Caki2 (cell line): ENCODE results near the gene RANGAP1. TPM values are rescaled to one million over a fixed set of nuclear protein-coding genes. Genes with fewer than 3 reads are reported as not detected.
"Not testable (repeated sequence)": the region's sequence is repeated elsewhere in the genome, so short reads cannot be mapped to it uniquely, and the experiment has no call there.

Experiments used
- DNase-seq: peaks from one replicate; pipeline ENCODE4 v3.0.0-alpha.2; 2015; ENCODE audit warnings: low read depth
- in situ Hi-C: cut with HindIII; loops from 2 replicates; pipeline ENCODE4 v1.10.0; 2016; ENCODE audit warnings: low sequenced_read_pairs, low pct_unique_long_range_greater_than_20kb, mixed read lengths
- total RNA-seq: library from RNA; depleted of rRNA; stranded (reverse); fragments of >200 nt; shearing (Covaris generic); gene quantifications from 2 replicates; pipeline ENCODE4 v1.2.3, GENCODE V29; 2014; ENCODE audit warnings: low replicate concordance

The RANGAP1 gene
- total RNA-seq, 1 experiment from 2014 or later: 208 TPM

DNA sequence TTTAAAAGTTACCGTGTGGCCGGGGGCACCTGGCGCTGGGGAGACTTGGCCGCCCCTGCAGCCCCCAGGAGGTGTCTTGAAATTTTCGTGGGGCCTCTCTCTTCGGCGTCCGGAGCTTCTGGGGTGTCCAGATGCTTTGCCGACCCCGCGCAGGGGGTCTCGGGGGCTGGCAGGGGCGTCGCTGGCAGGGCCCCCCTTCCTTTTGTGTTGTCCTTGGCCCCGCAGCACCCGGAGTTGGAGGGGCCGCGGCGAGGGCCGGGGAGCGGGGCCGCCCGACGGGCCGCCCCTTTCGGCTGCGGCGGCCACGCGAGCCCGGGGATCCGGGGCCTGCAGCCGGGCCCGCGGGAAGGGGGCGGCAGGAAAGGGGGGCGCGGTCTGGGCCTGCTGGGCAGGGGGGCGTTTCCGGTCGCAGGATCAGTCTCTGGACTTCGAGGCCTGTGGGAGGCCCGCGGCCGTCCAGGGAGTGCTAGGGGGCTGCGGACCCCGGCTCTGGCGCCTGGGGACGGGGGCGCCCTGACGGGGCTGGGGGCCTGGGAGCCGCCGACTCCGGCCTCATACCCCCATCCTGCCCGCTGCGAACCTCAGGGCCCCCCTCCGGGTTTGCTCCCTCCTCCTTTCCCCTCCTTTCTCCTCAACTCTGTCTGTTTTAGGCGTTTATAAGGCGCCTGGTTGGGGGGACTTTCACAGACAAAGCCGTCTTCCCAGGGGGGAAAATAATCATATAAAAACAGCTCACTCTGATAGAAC lies 16.2 kb upstream of the RANGAP1 start:
- in situ Hi-C loops: no loop called here
- no peak for DNase-seq

DNA sequence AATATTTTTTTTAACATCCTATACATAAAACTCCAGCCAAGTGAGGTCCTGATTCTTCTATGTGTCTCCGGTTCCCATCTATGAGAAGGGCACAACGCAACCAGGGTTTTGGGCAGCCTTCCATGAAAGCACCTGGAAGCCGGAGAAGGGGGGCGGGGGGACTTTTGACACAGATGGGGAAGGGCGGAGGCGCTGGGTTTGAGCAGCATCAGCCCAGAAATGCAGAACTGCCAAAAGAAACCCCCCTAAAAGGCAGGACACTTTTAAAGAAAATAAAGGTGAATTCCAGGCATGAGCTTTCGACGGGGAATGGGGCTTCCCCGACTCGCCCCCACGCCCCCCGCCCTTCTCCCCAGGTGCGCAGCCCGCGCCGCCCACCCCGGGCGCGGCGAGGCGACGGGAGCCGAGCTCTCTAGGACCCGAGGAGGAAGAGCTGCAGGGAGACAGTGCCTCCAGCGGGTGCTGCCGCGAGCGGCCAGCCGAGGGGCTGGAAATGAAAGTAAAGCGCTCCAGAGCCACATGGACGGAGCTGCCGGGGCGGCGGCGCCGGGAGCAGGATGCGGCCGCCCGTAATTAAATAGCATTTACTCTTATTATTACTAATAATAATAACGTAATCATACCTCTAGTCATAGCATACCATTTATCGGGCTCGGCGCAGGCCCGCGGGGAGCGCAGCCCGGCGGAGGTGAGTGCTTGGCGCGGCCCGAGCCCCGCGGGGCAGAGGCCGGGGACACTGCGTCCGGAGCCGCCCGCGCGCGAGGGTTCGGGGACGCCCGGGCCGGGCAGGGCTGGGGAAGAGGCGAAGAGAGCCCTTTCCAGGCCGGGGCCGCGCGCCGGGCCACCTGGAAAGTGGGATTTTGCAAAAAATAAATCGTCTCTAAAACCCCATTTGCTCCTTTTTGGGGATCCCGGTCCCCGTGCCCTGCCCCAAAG lies 15.4 kb upstream of the RANGAP1 start, which contains the start of gene ZC3H7B:
ZC3H7B (plus strand) TSS at position 441 of the 936 bp plus-strand sequence. CDS start 19,136 bp downstream, outside the sequence.
- DNase-seq: peak; percentile 64
- in situ Hi-C loops: no loop called here

DNA sequence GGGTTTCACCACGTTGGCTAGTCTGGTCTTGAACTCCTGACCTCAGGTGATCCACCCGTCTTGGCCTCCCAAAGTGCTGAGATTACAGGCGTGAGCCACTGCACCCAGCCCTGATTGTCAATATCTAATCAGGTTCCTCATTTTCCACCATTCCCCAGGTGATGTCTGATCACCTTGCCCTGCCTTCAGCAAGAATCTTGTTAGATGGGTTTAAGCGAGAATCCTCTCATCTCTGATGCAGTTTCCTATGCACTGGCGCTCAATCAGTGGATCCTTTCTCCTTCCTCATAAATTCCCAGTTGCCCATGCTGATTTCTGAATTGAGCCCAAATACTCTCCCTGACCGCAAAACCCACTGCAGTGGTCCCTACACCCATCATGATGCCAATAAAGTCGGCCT lies 14.7 kb upstream of the RANGAP1 start:
- in situ Hi-C loops: no loop called here
- DNase-seq: no peak

DNA sequence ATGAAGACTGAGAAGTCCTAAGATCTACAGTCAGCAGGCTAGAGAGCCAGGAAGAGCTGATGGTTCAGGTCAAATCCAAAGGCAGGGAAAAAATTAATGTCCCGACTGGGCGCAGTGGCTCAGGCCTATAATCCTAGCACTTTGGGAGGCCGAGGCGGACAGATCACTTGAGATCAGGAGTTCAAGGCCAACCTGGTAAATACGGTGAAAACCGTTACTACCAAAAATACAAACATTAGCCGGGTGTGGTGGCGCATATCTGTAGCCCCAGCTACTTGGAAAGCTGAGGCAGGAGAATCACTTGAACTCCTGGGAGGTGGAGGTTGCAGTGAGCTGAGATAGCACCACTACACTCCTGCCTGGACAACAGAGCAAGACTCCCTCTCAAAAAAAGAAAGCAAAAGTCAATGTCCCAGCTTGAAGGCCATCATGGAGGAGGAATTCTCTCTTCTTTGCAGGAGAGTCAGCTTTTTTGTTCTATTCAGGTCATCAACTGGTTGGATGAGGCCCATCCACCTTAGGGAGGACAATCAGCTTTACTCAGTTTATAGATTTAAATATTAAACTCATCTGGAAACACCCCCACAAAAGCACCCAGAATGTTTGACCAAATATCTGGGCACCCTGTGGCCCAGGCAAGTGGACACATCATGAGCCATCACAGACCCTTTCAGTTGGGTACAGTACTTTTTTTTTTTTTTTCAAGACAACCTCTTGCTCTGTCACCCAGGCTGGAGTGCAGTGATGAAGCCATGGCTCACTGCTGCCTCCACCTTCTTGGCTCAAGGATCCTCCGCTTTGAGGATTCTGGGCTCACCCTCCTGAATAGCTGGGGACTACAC lies 11.1 kb upstream of the RANGAP1 start:
- in situ Hi-C loops: no loop called here

DNA sequence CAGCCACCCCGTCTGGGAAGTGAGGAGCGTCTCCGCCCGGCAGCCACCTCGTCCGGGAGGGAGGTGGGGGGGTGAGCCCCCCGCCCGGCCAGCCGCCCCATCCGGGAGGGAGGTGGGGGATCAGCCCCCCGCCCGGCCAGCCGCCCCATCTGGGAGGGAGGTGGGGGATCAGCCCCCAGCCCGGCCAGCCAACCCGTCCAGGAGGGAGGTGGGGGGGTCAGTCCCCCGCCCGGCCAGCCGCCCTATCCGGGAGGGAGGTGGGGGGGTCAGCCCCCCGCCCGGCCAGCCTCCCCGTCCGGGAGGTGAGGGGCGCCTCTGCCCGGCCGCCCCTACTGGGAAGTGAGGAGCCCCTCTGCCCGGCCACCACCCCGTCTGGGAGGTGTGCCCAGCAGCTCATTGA lies 8.8 kb upstream of the RANGAP1 start:
- in situ Hi-C loops: not testable (repeated sequence)

More for the DNA sequence above, 11.1 kb upstream of the RANGAP1 start:
- no peak for DNase-seq

DNA sequence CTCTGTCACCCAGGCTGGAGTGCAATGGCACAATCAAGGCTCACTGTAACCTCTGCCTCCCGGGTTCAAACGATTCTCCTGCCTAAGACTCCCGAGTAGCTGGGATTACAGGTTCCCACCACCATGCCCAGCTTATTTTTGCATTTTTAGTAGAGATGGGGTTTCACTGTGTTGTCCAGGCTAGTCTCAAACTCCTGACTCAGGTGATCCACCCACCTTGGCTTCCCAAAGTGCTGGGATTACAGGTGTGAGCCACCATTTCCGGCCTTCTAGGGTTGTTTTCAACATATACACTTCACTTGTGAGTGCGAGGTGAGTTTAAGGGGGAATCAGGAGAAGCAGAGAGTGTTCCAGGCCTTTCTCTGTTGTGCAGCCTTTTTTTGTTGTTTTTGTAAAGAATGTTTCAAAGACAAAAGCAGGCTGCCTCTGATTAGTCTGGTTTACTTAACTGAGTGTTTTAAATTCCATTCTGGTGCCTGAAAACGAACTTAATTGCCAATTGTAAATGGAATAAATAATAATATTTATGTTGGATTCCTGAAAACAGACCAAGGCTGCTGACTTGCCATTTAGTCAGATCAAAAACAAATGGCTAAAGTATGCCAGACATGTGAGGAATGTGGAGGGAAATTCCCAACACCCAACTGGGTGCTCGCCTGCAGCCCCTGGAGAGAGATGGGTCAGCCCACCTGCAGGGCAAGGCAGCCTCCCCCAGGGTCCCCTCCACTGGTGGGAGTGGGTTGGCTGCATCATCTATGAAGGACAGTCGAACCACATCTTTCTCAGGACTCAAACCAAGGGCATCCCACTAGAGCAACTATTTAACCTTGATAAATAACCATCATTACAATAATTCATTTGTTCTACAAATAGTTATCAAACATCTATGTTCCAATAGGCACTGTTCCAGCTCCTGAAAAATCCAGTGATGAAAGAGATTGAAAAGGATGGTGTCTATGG lies 4.6 kb upstream of the RANGAP1 start:
- in situ Hi-C loops: no loop called here
- DNase-seq: peak; percentile 91

More for the DNA sequence above, 8.8 kb upstream of the RANGAP1 start:
- not testable (repeated sequence) for DNase-seq

DNA sequence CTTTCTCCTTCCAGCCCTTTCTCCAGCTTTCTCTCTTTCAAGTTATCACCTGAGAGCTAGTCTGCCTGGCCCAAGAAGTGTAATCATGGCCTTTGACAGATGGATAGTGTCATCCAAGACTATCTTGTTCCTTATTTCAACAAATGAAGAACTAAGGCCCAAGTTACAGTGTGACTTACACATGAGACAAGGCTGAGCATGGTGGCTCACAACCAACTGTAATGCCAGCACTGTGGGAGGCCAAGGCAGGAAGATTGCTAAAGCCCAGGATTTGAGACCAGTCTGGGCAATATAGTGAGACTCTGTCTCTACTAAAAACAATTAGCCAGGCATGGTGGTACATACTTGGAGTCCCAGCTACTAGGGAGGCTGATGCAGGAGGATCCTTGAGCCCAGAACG lies 3.7 kb upstream of the RANGAP1 start:
- in situ Hi-C loops: no loop called here
- DNase-seq: no peak

DNA sequence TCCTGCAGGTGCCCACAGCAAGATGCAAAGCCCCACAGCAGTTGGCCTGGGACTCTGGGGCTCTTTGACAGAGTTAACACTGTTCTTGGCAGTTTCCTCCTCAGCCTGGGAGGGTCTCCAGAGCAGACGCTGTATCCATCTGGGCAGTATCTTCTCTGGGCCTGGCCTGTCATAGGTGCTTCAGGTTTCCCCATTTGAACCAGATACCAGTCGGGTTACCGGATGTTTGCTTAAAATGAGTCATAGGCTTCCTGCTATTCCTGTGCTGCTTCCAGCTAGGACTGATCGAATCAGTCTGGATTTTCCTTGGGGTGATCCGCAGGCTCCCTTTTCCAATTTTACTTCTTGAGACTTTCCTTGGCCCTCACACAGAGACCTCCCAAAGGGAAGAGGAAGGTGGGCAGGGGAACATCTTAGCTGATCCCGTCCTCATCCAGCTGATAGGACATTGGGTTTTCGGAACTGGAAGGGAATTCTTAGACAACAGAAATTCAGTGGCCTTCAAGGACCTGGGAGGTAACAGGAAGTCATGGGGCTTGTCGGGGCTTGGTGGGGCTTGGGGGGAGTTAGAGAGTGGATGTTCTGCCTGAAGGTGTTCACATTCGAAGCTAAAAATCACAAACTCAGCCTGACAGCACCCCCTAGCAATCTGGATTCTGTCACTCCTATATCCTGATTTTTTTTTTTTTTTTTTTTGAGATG lies 2.4 kb upstream of the RANGAP1 start:
- in situ Hi-C loops: no loop called here
- peak; percentile 81 for DNase-seq

DNA sequence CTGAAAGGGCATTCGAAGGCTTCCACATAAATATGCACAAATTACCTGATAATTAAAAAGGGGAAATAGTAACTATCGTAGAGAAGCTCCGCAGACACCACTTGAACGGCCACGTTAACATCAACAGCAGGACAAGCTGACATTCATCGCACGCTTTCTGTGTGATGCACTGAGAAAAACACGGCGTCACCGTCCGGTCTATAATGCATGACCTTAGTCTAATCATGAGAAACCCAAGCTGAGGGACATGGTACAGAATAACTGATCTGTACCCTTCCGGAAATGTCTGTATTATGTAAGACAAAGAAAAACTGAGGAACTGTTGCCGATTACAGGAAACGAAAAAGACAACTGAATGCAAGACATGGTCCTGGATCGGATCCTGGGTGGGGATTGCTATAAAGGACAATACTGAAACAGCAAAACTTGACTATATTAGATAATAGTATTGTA lies 678 bp upstream of the RANGAP1 start:
- in situ Hi-C loops: no loop called here
- no peak for DNase-seq

DNA sequence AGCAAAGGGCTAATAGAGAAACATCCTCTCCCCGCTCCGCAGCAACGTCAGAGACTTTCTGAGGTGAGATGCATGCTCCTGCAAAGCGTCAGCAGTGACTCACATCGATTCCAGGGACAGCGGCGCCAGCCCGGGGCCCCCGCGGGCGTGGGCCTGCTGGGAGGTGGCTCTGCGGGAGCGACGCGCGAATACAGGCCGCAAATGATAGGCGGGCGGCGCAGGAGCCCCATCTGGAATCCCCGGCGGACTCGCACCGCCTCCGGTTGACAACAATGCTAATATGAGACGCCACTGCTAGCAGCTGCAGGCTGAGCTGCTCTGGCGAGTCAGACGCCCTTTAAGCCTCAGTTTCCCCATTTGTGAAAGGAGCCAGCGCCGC lies 557 bp downstream of the RANGAP1 start:
- in situ Hi-C loops: no loop called here
- peak; percentile 84 for DNase-seq

DNA sequence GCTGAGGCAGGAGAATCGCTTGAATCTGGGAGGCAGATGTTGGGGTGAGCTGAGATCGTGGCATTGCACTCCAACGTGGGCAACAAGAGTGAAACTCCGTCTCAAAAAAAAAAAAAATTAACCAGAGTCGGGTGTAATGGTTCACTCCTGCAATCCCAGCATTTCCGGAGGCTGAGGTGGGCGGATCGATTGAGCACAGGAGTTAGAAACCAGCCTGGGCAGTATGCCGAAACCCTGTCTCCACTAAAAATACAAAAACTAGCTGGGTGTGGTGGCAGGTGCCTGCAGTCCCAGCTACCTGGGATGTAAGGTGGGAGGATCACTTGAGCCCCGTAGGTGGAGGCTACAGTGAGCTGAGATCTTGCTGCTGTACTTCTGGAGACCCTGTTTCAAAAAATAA lies 1.5 kb downstream of the RANGAP1 start:
- in situ Hi-C loops: no loop called here
- no peak for DNase-seq

DNA sequence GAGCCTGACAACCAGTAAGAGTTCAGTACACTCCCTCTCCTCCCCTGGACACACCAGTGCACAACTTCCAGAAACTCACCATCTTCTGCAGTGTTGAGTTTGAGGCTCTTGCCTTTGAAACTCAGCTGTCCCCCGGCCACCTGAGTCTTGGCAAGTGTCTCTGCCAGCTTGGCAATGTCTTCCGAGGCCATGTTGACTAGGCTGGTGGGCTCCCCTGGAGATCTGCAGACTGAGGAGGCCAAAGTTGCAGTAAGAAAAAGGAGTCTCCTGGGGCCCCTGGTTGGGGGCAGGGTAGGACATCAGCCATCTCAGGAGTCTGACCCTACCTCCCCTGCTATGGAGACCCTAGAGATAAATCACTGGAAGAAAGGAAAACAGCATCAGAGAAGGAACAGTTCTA lies 5.1 kb downstream of the RANGAP1 start:
- DNase-seq: no peak
- in situ Hi-C loops: no loop called here

DNA sequence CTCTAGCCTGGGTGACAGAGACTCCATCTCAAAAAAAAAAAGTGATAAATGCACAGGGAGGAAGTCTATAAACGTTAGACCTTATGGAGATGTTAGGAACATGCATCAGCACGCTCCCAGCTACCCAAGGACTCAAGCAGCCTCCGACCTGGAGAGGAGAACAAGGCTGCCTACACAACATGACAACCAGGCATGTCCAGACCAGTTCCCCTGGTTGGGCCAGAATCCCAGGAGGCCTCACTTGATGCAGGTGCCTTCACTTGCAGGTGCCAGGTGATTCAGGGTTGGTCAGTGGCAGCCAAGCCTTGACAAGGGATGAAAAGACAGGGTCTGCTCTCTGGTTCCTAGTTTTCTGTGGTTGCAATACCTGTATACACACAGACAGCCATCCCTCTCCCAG lies 5.9 kb downstream of the RANGAP1 start:
- in situ Hi-C loops: no loop called here
- no peak for DNase-seq

DNA sequence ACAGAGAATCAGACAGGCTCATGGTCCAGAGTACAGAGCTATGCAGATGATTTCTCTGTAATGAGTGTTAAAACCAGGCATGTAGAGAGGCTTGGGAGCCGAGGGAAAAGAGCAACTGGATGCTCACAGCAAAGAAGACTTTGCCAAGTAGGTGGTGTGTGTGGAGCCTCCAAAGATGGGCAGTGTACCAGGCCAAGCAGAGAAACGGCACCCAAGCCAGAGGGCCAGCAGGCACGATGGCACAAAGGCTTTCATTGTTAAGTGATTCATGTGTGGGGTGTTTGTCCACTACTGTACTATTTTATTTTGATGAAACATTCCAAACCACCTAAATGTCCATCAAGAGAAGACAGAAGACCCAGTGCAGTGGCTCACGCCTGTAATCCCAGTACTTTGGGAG lies 11.1 kb downstream of the RANGAP1 start:
- in situ Hi-C loops: no loop called here
- no peak for DNase-seq

DNA sequence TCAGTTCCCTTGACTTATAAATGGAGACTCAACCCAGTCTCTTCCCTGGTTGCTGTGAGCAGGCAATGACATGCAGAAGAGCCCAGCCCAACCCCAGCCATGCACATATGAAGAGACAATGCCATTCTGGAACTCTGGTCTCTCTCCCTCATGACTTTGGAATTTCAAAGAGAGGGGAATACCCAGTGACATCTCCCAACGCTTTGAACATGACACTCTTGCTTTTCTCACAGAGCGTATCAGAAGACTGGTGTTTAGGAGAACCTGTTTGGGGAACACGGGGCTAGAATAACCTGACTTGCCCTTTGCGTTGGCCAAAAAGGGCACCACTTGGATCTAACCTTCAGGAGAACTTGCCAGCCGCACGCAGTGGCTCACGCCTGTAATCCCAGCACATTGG lies 12.9 kb downstream of the RANGAP1 start:
- no peak for DNase-seq
- in situ Hi-C loops: no loop called here

DNA sequence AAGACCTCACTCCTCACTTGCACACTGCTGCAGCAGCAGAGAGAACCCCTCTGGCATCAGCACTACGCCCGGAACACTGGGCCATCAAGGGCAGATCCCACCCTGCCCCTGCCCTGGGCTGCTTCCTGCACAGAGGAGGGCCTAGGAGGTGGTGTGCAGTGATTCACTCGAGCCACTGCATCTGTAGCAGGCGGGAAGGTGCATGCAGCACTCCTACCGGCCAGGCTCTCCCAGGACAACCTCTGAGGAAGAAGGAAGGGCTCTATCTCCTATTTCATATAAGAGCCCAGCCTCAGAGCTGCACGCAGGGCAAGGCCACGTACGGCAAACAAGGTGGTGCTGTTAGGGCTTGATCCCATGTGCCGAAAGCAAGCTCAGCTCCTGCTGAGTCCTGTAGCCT lies 14.2 kb downstream of the RANGAP1 start:
- in situ Hi-C loops: no loop called here
- DNase-seq: no peak

DNA sequence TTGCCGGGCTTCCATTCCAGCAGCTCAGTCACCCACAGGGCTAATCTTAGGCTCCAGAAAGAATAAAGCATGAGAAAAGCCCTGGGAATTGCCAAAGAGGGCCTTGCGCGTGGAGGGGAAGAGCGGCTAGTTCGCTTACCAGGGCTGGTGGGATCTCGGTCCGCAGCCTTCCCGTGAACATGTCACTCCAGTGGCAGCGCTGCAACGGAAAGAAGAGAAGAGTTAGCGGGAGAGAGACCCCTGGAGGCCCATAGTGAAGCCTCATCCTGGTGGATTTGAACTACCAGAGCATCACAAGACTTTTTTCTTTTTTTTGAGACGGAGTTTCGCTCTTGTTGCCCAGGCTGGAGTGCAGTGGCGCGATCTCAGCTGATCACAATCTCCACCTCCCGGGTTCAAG lies 18.0 kb downstream of the RANGAP1 start:
- DNase-seq: no peak
- in situ Hi-C loops: no loop called here
